ENCODE measurements around the gene LHFPL2. TPM values are rescaled to one million over a fixed set of nuclear protein-coding genes. Genes with fewer than 3 reads are reported as not detected.

Gene LHFPL2
- polyA plus RNA-seq, 3 donors = 3.7 to 11.6 (median 7.3) TPM

GRCh38 chr5:78549043-78549442 lies 99.5 kb downstream of the LHFPL2 start:
- Histone ChIP-seq H3K36me3 (replicated peaks in 1 of 2; ENCODE audit: control insufficient read depth in 1 of 2, insufficient read depth in 2 of 2, low read length in 2 of 2) (peaks cover 0 to 9% of the 10 kb centered on the region in 2 donors), H3K9ac (ENCODE audit: insufficient read depth, low read length, poor library complexity, severe bottlenecking) (peak overlapping the region; percentile 55), H3K27me3 (ENCODE audit: control insufficient read depth in 2 of 2, insufficient read depth in 2 of 2, low read length in 2 of 2) (no peaks in the 10 kb centered on the region), H3K4me1 (ENCODE audit: control insufficient read depth in 1 of 2, insufficient read depth in 2 of 2, low read length in 2 of 2) (peaks cover 47 to 49% of the 10 kb centered on the region in 2 donors), H3K4me2 (replicated peaks; ENCODE audit: extremely low read depth, low read length, poor library complexity, severe bottlenecking) (peak overlapping the region; percentile 71), H3K27ac (ENCODE audit: low read depth in 1 of 2, low read length in 2 of 2) (peak overlapping the region; percentile 89 to 91), H3K9me3 (replicated peaks in 1 of 2; ENCODE audit: control insufficient read depth in 1 of 2, insufficient read depth in 1 of 2, low read length in 2 of 2) (no peaks in the 10 kb centered on the region), H3K79me2 (ENCODE audit: insufficient read depth, low read length) (no peaks in the 10 kb centered on the region), H3K4me3 (replicated peaks in 1 of 3; ENCODE audit: low read depth in 2 of 3, low read length in 3 of 3) (peak overlapping the region; percentile 13 to 68 (median 38)), H4K20me1 (ENCODE audit: insufficient read depth, low read length) (no peaks in the 10 kb centered on the region), H2AFZ (ENCODE audit: insufficient read depth, low read depth, low read length, poor library complexity, severe bottlenecking) (peak overlapping the region; percentile 76)
- H3K27me3 Mint-ChIP-seq (ENCODE audit: low read depth in 3 of 3) = peaks cover 0 to 4% (median 0%) of the 10 kb centered on the region in 3 donors
- intact Hi-C loops (cut with micrococcal nuclease) = loop anchor here in 1 of 2 donors (5.0 kb wide), 1 partner anchor 38 kb away; no protein-coding TSS in a partner anchor
- H3K27ac Mint-ChIP-seq = peak overlapping the region; percentile 91 to 96 (median 95)
- WGBS (ENCODE audit: insufficient coverage) = 2% methylated on average over 4 of the region's 5 CpGs
- H3K4me1 Mint-ChIP-seq = peaks cover 54% of the 10 kb centered on the region
- peaks cover 12 to 18% of the 10 kb centered on the region in 2 donors for H3K36me3 Mint-ChIP-seq
- no peak for TF ChIP-seq CTCF (IDR thresholded peaks at IDR 0.05)
- peak; percentile 76 to 91 (median 84) for DNase-seq
- H3K4me3 Mint-ChIP-seq = peak overlapping the region; percentile 73 to 87
- peaks cover 0 to 2% (median 0%) of the 10 kb centered on the region in 7 donors for H3K9me3 Mint-ChIP-seq

GRCh38 chr5:78547731-78548615 lies 100.6 kb downstream of the LHFPL2 start:
- Histone ChIP-seq H2AFZ (ENCODE audit: insufficient read depth, low read depth, low read length, poor library complexity, severe bottlenecking) (peak overlapping the region; percentile 76), H3K4me1 (ENCODE audit: control insufficient read depth in 1 of 2, insufficient read depth in 2 of 2, low read length in 2 of 2) (peaks cover 43 to 46% of the 10 kb centered on the region in 2 donors), H3K27me3 (ENCODE audit: control insufficient read depth in 2 of 2, insufficient read depth in 2 of 2, low read length in 2 of 2) (no peaks in the 10 kb centered on the region), H3K36me3 (replicated peaks in 1 of 2; ENCODE audit: control insufficient read depth in 1 of 2, insufficient read depth in 2 of 2, low read length in 2 of 2) (peaks cover 0 to 9% of the 10 kb centered on the region in 2 donors), H4K20me1 (ENCODE audit: insufficient read depth, low read length) (no peaks in the 10 kb centered on the region), H3K4me2 (replicated peaks; ENCODE audit: extremely low read depth, low read length, poor library complexity, severe bottlenecking) (peak overlapping the region; percentile 71), H3K9me3 (replicated peaks in 1 of 2; ENCODE audit: control insufficient read depth in 1 of 2, insufficient read depth in 1 of 2, low read length in 2 of 2) (no peaks in the 10 kb centered on the region), H3K4me3 (replicated peaks in 1 of 3; ENCODE audit: low read depth in 2 of 3, low read length in 3 of 3) (peak overlapping the region in 2 of 3 experiments; percentile 38 to 68), H3K79me2 (ENCODE audit: insufficient read depth, low read length) (no peaks in the 10 kb centered on the region), H3K9ac (ENCODE audit: insufficient read depth, low read length, poor library complexity, severe bottlenecking) (peak overlapping the region; percentile 55), H3K27ac (ENCODE audit: low read depth in 1 of 2, low read length in 2 of 2) (peak overlapping the region; percentile 89 to 91)
- H3K4me1 Mint-ChIP-seq = peaks cover 50% of the 10 kb centered on the region
- intact Hi-C loops (cut with micrococcal nuclease) = loop anchor here in 1 of 2 donors (5.0 kb wide), 1 partner anchor 39 kb away; no protein-coding TSS in a partner anchor
- H3K36me3 Mint-ChIP-seq = peaks cover 21 to 29% of the 10 kb centered on the region in 2 donors
- peak overlapping the region; percentile 73 to 87 for H3K4me3 Mint-ChIP-seq
- peaks cover 0 to 2% (median 0%) of the 10 kb centered on the region in 7 donors for H3K9me3 Mint-ChIP-seq
- no peak for TF ChIP-seq CTCF (IDR thresholded peaks at IDR 0.05)
- H3K27ac Mint-ChIP-seq = peak overlapping the region; percentile 91 to 96 (median 95)
- no peak for DNase-seq
- WGBS (ENCODE audit: insufficient coverage) = 91% methylated on average over 12 of the region's 21 CpGs
- peaks cover 0 to 4% (median under 1%) of the 10 kb centered on the region in 3 donors for H3K27me3 Mint-ChIP-seq (ENCODE audit: low read depth in 3 of 3)

All from CD14-positive monocyte (primary cell).